GM18520 (cell line): Measurements from ENCODE around the gene TRMT1.
A peak's percentile ranks its signal among the peaks of the same experiment; 100 is the strongest.
"Not testable (repeated sequence)": the region's sequence is repeated elsewhere in the genome, so short reads cannot be mapped to it uniquely, and the experiment has no call there.

Source experiments
- ATAC-seq: cut with Tn5 transposase; IDR thresholded peaks from one replicate; pipeline ENCODE4 v1.9.1; 2021; ENCODE audit not compliant: unreplicated experiment

TRMT1 gene

GRCh38 chr19:13116282-13117175 is at the start of gene TRMT1:
Gene TRMT1 (minus strand): TSS chr19:13116740. CDS start chr19:13116399, 341 bp downstream.
- no peak for ATAC-seq

- ATAC-seq = not testable (repeated sequence)
These were observed 49.6 kb upstream of the TRMT1 start for GRCh38 chr19:13166151-13166550.

GRCh38 chr19:13165162-13165997 is 48.8 kb upstream of the TRMT1 start:
- no peak for ATAC-seq

DNA sequence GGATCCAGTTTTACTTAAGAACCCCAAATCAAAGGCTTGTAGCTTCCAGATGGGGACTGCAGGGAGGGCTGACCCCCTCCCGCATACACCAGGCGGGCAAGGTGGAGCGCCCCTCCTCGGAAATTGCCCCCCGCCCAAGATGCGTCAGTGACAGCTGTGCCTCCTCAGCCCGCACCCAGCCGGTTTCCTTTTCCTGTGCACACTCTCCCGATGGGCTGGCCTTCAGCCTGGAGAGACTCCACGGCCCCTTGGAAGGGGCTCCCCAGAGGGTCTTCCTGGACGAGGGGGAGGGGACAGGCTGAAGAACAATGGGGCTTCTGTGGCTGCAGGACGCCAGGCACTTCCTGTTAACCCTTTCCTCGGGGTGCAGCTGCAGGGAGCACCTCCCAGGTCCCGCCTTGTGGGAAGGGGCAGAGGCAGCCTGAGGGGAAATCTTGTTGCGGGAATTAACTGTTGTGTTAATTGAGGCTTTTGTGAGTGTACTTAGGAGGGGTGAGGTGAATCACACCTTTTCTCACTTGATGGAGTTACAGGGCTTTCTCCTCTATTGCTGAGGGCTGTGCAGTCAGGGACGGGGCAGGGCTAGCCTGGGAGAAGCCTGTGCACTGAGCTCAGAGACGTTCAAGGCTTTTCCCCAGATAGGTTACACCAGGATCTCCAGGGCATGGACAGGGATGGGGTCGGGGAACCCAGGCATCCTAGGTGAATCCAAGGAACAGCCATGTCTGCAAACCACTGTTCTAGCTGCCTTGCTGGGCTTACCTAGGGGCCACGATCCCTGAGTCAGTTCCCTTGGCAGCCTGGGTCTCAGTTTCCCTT is 48.0 kb upstream of the TRMT1 start:
- no peak for ATAC-seq

DNA sequence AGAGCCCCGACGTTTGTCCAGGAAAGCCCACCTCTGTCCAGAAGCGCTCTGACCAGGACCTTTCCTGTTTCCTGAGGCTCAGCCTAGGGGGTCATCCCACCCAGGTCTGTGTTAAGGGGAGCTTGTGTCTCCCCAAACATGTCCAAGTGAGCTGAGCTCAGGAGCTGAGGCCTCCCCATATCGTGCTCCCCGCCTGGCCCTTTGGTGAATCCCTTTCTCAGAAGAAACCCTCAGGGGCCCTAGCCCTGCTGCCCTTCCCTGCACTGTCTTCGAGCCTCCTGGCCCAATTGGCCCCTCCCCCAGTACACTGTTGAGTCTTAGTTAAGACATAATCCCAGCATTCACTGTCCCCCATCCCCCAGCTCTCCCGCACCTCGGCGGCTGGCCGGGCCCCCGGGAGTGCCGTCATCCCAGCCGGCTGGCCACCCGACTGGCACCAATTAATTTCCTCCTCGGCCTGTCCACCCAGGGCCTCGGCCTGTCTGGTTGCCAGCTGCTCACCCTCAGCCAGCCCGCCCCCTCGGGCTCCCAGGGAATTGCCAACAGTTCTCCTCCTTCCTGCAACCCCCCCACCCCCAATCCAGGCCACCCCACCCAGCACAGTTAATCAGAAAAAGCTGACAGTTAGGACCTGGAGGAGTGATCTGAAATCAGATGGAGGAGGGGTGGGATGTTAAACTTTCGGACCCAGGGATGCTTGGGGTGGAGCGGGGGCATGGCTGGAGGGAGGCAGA is 47.2 kb upstream of the TRMT1 start:
- no peak for ATAC-seq

- peak; percentile 42 for ATAC-seq
These were observed 46.4 kb upstream of the TRMT1 start for GRCh38 chr19:13162724-13163608.

- no peak for ATAC-seq
These were observed 44.0 kb upstream of the TRMT1 start for GRCh38 chr19:13160557-13160956.

DNA sequence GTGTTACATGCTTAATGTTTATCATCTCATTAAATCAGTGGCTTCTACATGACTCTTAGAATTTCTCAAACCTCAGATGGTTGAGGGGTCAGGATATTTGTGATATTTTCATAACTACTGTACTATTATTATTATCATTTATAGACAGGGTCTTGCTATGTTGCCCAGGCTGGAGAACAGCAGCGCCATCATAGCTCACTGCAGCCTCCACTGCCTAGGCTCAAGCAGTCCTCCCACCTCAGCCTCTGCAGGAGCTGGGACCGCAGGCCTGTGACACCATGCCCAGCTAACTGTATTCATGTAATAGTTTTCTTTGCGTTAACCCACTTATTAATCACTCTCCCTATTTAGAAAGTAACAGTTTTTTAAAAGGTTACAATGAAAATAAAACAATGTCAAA is 43.2 kb upstream of the TRMT1 start:
- ATAC-seq = no peak

DNA sequence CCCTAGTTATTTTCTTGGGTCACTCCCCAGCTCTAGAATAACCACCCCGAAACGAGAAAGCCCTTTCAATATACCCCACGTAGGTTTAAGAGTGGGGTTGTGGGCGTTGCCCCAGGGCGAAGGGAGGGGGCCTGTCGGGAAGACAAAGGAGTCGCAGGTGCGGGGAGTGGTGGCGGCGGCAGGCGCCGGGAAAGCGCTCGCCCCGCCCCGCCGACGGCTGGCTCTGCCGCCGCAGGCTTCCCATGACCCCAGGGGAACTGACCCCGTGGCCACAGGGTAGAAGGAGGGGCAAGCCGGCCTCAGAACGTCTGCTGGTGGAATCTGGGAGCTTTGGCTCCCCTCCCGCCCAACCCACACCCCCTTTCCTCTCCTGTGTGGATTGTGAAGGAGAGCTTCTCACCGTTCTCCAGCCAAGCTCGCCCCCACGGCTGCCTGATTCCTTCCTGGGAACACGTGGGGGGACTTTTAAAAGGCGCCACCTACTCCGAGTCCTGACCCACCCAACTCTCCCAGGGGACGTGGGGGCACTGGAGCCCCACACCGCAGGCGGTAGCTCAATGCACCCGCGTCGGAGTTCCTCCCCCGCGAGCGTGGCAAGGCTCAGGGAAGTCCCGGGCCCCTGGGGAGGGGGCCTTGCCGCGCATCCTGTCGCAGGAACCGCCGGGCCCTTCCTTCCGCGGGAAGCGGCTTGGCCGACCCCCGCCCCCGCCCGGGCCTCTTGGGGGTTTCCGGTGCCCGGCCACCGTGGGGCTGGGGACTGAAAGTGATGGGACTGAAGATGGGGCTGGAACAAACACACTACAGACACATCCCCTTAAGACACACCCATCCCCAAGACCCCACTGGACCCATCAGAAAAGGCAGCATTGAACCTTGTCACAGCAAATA is 39.2 kb upstream of the TRMT1 start:
- ATAC-seq = no peak

DNA sequence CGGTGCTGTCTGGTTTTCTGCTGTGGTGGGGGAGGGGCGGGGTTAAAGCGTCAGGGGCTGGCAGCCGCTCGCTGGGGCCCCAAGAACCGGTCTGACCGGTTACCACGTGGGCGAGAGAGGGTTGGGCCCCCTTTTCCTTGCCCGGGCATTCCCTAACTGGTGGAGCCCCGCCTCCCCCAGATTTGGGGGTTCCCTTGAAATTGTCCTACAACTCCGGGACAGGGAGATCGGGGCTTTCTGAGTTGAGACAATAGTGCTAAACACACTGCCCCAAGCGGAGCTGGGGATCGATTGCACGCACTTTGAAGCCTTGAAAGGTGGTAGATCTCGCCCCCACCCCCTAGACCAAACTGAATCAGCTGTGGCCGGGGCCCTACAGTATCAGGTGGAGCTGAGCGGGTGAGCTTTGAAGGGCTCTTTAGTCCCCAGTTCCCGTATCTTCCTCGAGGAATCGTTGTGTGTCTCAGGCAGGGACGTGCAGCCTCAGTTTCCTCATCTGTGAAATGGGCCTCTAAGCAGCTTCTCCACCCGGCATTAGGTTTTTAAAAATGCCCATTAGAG is 38.5 kb upstream of the TRMT1 start:
- ATAC-seq = no peak

DNA sequence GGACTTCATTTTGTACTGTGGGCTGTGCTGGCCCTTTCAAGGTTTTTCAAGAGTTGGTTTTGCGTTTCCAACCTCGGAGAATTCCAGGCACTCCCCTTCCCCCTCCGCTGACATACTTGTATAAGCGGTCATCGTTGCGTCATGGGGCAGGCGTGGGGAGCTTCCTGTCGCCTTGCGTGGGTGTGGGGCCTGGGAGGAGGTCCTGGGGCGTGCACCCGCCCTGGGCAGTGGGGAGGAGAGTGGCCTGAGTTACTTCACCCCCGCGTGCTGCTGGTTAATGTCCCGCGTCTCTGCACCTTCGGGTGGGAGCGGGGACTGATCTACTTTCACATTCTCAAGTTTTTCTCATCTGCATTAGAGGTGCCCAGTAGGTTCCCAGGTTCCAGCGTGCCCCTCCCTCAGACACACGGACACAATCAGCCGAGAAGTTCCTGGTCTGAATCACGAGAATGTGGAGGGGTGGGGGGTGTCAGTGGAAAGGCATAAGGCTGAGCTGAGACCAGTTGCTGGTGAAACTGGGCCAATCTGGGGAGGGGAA is 37.8 kb upstream of the TRMT1 start:
- ATAC-seq = no peak

GRCh38 chr19:13153569-13154240 is 37.2 kb upstream of the TRMT1 start:
- ATAC-seq = no peak

DNA sequence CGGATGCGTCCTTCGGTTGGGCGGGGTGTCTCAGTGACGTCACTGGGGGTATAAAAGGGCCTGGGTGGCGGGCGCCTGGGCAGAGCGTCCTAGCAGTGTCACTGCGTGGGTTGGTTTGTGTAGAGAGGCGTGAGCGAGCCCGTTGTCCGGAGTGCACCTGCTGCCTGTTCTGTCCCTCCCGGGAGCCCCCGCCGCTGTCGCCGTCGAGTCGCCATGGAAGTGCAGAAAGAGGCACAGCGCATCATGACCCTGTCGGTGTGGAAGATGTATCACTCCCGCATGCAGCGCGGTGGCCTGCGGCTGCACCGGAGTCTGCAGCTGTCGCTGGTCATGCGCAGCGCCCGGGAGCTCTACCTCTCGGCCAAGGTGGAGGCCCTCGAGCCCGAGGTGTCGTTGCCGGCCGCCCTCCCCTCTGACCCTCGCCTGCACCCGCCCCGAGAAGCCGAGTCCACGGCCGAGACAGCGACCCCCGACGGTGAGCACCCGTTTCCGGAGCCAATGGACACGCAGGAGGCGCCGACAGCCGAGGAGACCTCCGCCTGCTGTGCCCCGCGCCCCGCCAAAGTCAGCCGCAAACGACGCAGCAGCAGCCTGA is 36.5 kb upstream of the TRMT1 start:
- ATAC-seq = peak; percentile 23

DNA sequence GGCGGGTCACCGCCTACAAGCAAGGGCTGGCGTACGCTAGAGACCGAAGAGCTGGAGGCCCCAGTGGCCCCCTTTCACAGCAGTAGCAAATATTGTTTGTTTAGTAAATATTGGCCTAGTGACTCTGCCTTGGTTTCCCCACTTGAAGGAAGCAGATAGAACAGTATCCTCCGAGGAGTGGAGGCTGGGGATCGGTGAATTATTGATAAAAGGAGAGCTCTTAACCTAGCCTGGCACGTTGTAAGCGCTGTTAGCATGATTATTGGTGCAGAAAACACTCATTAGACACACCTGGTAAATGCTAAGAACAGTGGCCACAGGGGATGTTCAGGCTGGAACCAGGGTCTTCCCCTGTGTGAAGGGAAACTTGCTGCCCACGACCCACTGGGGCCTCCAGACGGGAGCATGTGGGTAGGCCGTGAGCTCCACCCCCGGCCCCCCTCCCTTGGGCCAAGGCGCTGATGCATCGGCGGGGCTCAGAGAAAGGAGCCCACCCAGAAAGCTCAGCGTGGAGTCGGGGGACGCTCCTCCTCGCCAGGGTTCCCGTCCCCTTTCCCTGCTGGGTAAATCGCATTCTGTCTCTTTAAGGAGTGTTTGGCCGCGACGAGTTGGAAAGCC is 35.9 kb upstream of the TRMT1 start:
- ATAC-seq = peak; percentile 7

DNA sequence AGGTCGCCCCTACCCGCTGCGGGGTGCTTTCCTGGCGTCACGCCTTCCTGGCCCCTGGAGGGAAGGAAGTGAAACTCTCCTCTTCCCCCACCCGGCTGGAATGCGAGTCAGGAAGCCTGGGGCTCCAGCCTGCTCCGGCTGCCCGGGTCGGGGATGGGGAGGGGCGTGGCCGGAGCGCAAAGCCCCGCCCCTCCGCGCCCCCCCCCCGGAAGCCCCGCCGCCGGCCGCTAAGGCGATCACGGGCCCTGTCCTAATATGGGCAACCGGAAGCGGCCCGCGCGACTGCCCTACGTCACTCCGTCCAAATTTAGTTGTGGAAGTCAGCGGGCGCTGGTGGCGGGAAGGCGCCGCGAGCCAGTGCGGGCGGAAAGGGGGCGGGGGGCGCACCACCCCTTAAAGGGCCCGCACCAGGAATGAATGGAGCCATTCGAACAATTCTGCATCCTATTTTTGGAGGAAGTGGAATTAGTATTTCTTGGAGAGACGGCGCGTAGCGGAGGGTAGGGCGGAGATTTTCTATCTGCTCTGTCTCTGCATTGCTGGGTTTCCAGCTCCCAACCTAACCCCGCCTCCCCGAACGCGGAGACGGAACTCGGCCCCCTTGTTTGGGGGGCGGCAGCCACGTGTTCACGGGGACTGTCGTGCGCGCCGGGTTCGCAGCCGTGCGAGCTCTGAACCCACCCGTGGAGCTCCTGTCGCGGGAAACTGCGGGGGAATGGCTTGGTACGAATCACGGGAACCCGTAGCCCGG is 35.2 kb upstream of the TRMT1 start:
- peak; percentile 24 for ATAC-seq
